NCI-H446 (cell line): Measurements from ENCODE around the gene PITX2.
A peak's percentile ranks its signal among the peaks of the same experiment; 100 is the strongest.
"Not testable (repeated sequence)": the region's sequence is repeated elsewhere in the genome, so short reads cannot be mapped to it uniquely, and the experiment has no call there.

ENCODE experiments used
- DNase-seq, 2 experiments: peaks; one replicate each; lab custom pipeline; 2025; lab: John Stamatoyannopoulos, UW

The PITX2 gene

GRCh38 chr4:110610940-110611831 is 11.7 kb downstream of the PITX2 start:
- no peak for DNase-seq

GRCh38 chr4:110610620-110610939 is 12.3 kb downstream of the PITX2 start:
- DNase-seq, result no peak

GRCh38 chr4:110609044-110609750 is 13.7 kb downstream of the PITX2 start:
- DNase-seq, result no peak

GRCh38 chr4:110605077-110605476 is 17.8 kb downstream of the PITX2 start:
- no peak for DNase-seq

GRCh38 chr4:110602061-110602460 is 20.8 kb downstream of the PITX2 start:
- no peak for DNase-seq

- DNase-seq, result no peak
Observed at GRCh38 chr4:110597582-110597981, 25.3 kb downstream of the PITX2 start.

GRCh38 chr4:110596431-110596830 is 26.4 kb downstream of the PITX2 start:
- no peak for DNase-seq

GRCh38 chr4:110595583-110595982 is 27.3 kb downstream of the PITX2 start:
- no peak for DNase-seq

GRCh38 chr4:110589297-110589696 is 33.6 kb downstream of the PITX2 start:
- no peak for DNase-seq

GRCh38 chr4:110587666-110588285 is 35.1 kb downstream of the PITX2 start:
- no peak for DNase-seq

GRCh38 chr4:110586131-110586850 is 36.6 kb downstream of the PITX2 start:
- peak in 1 of 2 experiments; percentile 42 for DNase-seq

GRCh38 chr4:110576696-110577095 is 46.2 kb downstream of the PITX2 start:
- DNase-seq, result not testable (repeated sequence)
